Measurements from ENCODE around the gene CYGB. TPM values are rescaled to one million over a fixed set of nuclear protein-coding genes. Genes with fewer than 3 reads are reported as not detected.

The CYGB gene
- total RNA-seq, 1 donor from 2014 or later: 10.1 TPM

- H3K27ac Mint-ChIP-seq: no peak overlapping the region
- no peaks in the 10 kb centered on the region for H3K4me1 Mint-ChIP-seq
- no peak overlapping the region for H3K4me3 Mint-ChIP-seq
- DNase-seq (ENCODE audit: low spot score in 2 of 2, unreplicated experiment in 2 of 2): no peak
- H3K36me3 Mint-ChIP-seq: peaks cover 3% of the 10 kb centered on the region
- H3K9me3 Mint-ChIP-seq: no peaks in the 10 kb centered on the region
- no peaks in the 10 kb centered on the region for H3K27me3 Mint-ChIP-seq (ENCODE audit: low read depth)
- no peak for TF ChIP-seq CTCF (IDR thresholded peaks at IDR 0.05; ENCODE audit: unreplicated experiment)
Observed at GRCh38 chr17:76478097-76478496, 59.4 kb downstream of the CYGB start.

GRCh38 chr17:76477576-76477975 lies 59.9 kb downstream of the CYGB start:
- TF ChIP-seq CTCF (IDR thresholded peaks at IDR 0.05; ENCODE audit: unreplicated experiment): no peak
- DNase-seq (ENCODE audit: low spot score in 2 of 2, unreplicated experiment in 2 of 2): no peak
- H3K27me3 Mint-ChIP-seq (ENCODE audit: low read depth): no peaks in the 10 kb centered on the region
- no peak overlapping the region for H3K27ac Mint-ChIP-seq
- no peak overlapping the region for H3K4me3 Mint-ChIP-seq
- H3K36me3 Mint-ChIP-seq: peaks cover 3% of the 10 kb centered on the region
- H3K4me1 Mint-ChIP-seq: no peaks in the 10 kb centered on the region
- H3K9me3 Mint-ChIP-seq: no peaks in the 10 kb centered on the region

Other genes starting within 250 kb of the CYGB start
- 7.2 to 8.6 TPM (median 7.7 TPM) in 3 replicates for gene QRICH2, start 229.4 kb downstream of the CYGB start, total RNA-seq
- gene PRPSAP1, start 183.8 kb downstream of the CYGB start, total RNA-seq: 51.3 to 57.7 TPM (median 57.6 TPM) in 3 replicates
- 1.7 to 2.0 TPM (median 1.9 TPM) in 3 replicates for gene SPHK1, start 153.1 kb downstream of the CYGB start, total RNA-seq
- 42.7 to 46.3 TPM (median 44.3 TPM) in 3 replicates for gene UBE2O, start 84.6 kb downstream of the CYGB start, total RNA-seq
- gene AANAT, start 70.1 kb downstream of the CYGB start, total RNA-seq: 0.22 to 0.40 TPM in 2 of 3 replicates, not detected in the other
- 19.1 to 21.6 TPM (median 21.5 TPM) in 3 replicates for gene RHBDF2, start 36.3 kb downstream of the CYGB start, total RNA-seq
- gene PRCD, start 2.3 kb upstream of the CYGB start, total RNA-seq: 8.7 to 9.9 TPM (median 9.9 TPM) in 3 replicates
- 1.3 to 1.9 TPM (median 1.5 TPM) in 3 replicates for gene ST6GALNAC2, start 48.2 kb upstream of the CYGB start, total RNA-seq
- 1.3 to 1.5 TPM (median 1.4 TPM) in 3 replicates for gene ST6GALNAC1, start 106.0 kb upstream of the CYGB start, total RNA-seq
- gene MXRA7, start 173.3 kb upstream of the CYGB start, total RNA-seq: 53.6 to 57.9 TPM (median 56.5 TPM) in 3 replicates
- 15.2 to 17.4 TPM (median 15.7 TPM) in 3 replicates for gene JMJD6, start 188.9 kb upstream of the CYGB start, total RNA-seq
- 22.0 to 25.6 TPM (median 22.1 TPM) in 3 replicates for gene METTL23, start 189.1 kb upstream of the CYGB start, total RNA-seq
- gene SRSF2, start 199.6 kb upstream of the CYGB start, total RNA-seq: 229 to 239 TPM (median 231 TPM) in 3 replicates
- gene MFSD11, start 200.4 kb upstream of the CYGB start, total RNA-seq: 34.4 to 39.7 TPM (median 34.7 TPM) in 3 replicates

Data from mesothelial cell of epicardium (in vitro differentiated cells).